GM21576 (cell line): Measurements from ENCODE around the gene HEPN1.
"Not testable (repeated sequence)": the region's sequence is repeated elsewhere in the genome, so short reads cannot be mapped to it uniquely, and the experiment has no call there.

Experiments used
- ATAC-seq: cut with Tn5 transposase; IDR thresholded peaks from one replicate; pipeline ENCODE4 v1.9.1; 2021; ENCODE audit warnings: mild to moderate bottlenecking, moderate library complexity; ENCODE audit not compliant: unreplicated experiment

The HEPN1 gene

GRCh38 chr11:124941703-124942102 is 22.7 kb downstream of the HEPN1 start:
- no peak for ATAC-seq

- no peak for ATAC-seq
Measured at GRCh38 chr11:124942466-124943253, 23.6 kb downstream of the HEPN1 start.

- no peak for ATAC-seq
Measured at GRCh38 chr11:124943254-124943616, 24.2 kb downstream of the HEPN1 start.

GRCh38 chr11:124943741-124944140 is 24.7 kb downstream of the HEPN1 start:
- ATAC-seq: no peak

GRCh38 chr11:124944565-124944964 is 25.5 kb downstream of the HEPN1 start:
- ATAC-seq: no peak

- ATAC-seq: no peak
Measured at GRCh38 chr11:124945826-124946225, 26.8 kb downstream of the HEPN1 start.

- no peak for ATAC-seq
Measured at GRCh38 chr11:124946735-124947141, 27.7 kb downstream of the HEPN1 start.

- no peak for ATAC-seq
Measured at GRCh38 chr11:124950601-124951330, 31.7 kb downstream of the HEPN1 start.

- no peak for ATAC-seq
Measured at GRCh38 chr11:124951341-124951740, 32.3 kb downstream of the HEPN1 start.

- peak; percentile 100 for ATAC-seq
Measured at GRCh38 chr11:124953753-124954589, 34.9 kb downstream of the HEPN1 start, which contains the start of gene CCDC15. CCDC15 (plus strand) TSS chr11:124954202; CDS start chr11:124954733, 531 bp downstream.

- ATAC-seq: no peak
Measured at GRCh38 chr11:124954590-124954955, 35.5 kb downstream of the HEPN1 start.

GRCh38 chr11:124955035-124955434 is 36.0 kb downstream of the HEPN1 start:
- ATAC-seq: no peak

GRCh38 chr11:124961972-124962609 is 43.0 kb downstream of the HEPN1 start:
- peak; percentile 73 for ATAC-seq

- ATAC-seq: not testable (repeated sequence)
Measured at GRCh38 chr11:124968197-124968596, 49.1 kb downstream of the HEPN1 start.
